ENCODE measurements around the gene RMND5B.

RMND5B gene

DNA sequence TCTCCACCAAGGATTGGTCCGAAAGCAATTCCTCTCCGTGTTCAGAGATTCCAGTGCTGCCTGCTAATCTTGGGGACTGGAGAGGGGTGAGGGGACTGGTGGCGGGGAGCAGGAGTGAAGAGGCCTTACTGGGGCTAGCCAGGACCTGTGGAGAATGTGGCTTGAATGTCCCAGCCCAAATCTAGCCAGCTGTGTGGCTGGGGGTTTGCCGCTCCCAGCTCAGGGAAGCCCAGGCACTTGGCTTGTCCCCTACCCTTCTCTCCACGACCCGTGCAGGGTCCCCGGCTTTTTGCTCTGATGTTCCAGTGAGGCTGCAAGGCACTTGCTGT lies 15.0 kb upstream of the RMND5B start:
- Histone ChIP-seq H3K4me2 (ENCODE audit: low read length) (peak overlapping the region; percentile 96), H3K9me3 (ENCODE audit: control insufficient read depth, insufficient read depth, low read length) (no peaks in the 10 kb centered on the region)
- no peak for TF ChIP-seq EZH2phosphoT487 (IDR thresholded peaks at IDR 0.05; ENCODE audit: borderline replicate concordance, low read length)
- TF ChIP-seq, protein P1, sequence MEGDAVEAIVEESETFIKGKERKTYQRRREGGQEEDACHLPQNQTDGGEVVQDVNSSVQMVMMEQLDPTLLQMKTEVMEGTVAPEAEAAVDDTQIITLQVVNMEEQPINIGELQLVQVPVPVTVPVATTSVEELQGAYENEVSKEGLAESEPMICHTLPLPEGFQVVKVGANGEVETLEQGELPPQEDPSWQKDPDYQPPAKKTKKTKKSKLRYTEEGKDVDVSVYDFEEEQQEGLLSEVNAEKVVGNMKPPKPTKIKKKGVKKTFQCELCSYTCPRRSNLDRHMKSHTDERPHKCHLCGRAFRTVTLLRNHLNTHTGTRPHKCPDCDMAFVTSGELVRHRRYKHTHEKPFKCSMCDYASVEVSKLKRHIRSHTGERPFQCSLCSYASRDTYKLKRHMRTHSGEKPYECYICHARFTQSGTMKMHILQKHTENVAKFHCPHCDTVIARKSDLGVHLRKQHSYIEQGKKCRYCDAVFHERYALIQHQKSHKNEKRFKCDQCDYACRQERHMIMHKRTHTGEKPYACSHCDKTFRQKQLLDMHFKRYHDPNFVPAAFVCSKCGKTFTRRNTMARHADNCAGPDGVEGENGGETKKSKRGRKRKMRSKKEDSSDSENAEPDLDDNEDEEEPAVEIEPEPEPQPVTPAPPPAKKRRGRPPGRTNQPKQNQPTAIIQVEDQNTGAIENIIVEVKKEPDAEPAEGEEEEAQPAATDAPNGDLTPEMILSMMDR (IDR thresholded peaks at IDR 0.05; ENCODE audit: low read depth, low read length, poor library complexity, severe bottlenecking), result no peak

DNA sequence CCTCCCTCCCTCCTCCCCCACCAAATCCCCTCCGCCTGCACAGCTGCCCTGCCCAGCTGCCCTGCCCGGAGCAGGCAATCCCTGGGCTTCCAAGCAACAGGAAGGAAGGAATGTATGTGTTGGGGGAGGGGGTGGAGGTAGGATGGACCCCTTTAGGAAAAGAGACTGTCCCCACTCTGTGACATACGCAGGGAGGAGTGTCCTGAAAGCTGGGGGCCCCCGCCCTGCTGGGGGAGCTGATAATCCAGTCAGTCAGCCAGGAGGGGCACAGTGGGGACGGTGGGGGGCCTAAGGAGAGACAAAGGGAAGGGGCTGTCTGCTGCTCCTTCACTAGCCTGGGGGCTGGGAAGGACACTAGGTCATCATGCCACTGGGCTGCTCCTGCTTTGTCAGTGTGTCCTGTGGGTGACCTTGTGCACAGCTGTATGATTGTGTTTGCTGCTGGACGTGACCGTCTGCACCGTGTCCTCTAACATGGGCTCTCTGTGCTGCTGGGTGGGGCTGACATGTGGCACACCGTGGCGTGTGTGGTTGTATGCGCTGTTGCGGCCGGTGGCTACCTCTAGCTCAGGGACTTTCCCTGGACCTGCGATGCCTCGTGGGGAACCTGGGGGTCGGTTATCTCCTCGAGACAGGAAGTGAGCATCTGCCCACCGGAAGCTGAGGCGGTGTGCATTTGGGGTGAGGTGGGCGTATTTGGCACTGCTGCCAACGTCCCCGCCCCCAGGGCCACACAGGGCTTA lies 14.5 kb upstream of the RMND5B start:
- Histone ChIP-seq H3K79me2 (ENCODE audit: control insufficient read depth, low read length) (peaks cover 74% of the 10 kb centered on the region), H3K27ac (ENCODE audit: low read depth, low read length) (peak overlapping the region; percentile 97), H3K4me2 (ENCODE audit: low read length) (peak overlapping the region; percentile 96), H3F3A (ENCODE audit: control insufficient read depth, insufficient read depth) (peaks cover 56% of the 10 kb centered on the region), H3K9me3 (ENCODE audit: control insufficient read depth, insufficient read depth, low read length) (no peaks in the 10 kb centered on the region), H3K9me2 (replicated peaks; ENCODE audit: control insufficient read depth, low read length) (no peaks in the 10 kb centered on the region), H4K20me1 (ENCODE audit: control insufficient read depth, insufficient read depth, low read depth, low read length) (no peaks in the 10 kb centered on the region), H3K4me3 (ENCODE audit: low read length) (peak overlapping the region; percentile 99), H3K27me3 (ENCODE audit: control insufficient read depth, low read length) (no peaks in the 10 kb centered on the region), H3K36me3 (ENCODE audit: control insufficient read depth, low read length) (peaks cover 64% of the 10 kb centered on the region), H3K4me1 (ENCODE audit: control insufficient read depth, low read length) (peaks cover 75% of the 10 kb centered on the region)
- TF ChIP-seq, protein P1 (IDR thresholded peaks at IDR 0.05; ENCODE audit: low read depth, low read length, poor library complexity, severe bottlenecking), result no peak
- TF ChIP-seq EZH2phosphoT487 (IDR thresholded peaks at IDR 0.05; ENCODE audit: borderline replicate concordance, low read length), result no peak

More for the DNA sequence above, 15.0 kb upstream of the RMND5B start:
- H3K36me3 ChIP-seq (ENCODE audit: control insufficient read depth, low read length), result peaks cover 61% of the 10 kb centered on the region
- no peaks in the 10 kb centered on the region for H3K9me2 ChIP-seq (replicated peaks; ENCODE audit: control insufficient read depth, low read length)
- peaks cover 70% of the 10 kb centered on the region for H3K4me1 ChIP-seq (ENCODE audit: control insufficient read depth, low read length)
- peaks cover 73% of the 10 kb centered on the region for H3K79me2 ChIP-seq (ENCODE audit: control insufficient read depth, low read length)
- H3F3A ChIP-seq (ENCODE audit: control insufficient read depth, insufficient read depth), result peaks cover 54% of the 10 kb centered on the region
- H4K20me1 ChIP-seq (ENCODE audit: control insufficient read depth, insufficient read depth, low read depth, low read length), result no peaks in the 10 kb centered on the region
- H3K27ac ChIP-seq (ENCODE audit: low read depth, low read length), result peak overlapping the region; percentile 97
- no peaks in the 10 kb centered on the region for H3K27me3 ChIP-seq (ENCODE audit: control insufficient read depth, low read length)
- H3K4me3 ChIP-seq (ENCODE audit: low read length), result peak overlapping the region; percentile 99

DNA sequence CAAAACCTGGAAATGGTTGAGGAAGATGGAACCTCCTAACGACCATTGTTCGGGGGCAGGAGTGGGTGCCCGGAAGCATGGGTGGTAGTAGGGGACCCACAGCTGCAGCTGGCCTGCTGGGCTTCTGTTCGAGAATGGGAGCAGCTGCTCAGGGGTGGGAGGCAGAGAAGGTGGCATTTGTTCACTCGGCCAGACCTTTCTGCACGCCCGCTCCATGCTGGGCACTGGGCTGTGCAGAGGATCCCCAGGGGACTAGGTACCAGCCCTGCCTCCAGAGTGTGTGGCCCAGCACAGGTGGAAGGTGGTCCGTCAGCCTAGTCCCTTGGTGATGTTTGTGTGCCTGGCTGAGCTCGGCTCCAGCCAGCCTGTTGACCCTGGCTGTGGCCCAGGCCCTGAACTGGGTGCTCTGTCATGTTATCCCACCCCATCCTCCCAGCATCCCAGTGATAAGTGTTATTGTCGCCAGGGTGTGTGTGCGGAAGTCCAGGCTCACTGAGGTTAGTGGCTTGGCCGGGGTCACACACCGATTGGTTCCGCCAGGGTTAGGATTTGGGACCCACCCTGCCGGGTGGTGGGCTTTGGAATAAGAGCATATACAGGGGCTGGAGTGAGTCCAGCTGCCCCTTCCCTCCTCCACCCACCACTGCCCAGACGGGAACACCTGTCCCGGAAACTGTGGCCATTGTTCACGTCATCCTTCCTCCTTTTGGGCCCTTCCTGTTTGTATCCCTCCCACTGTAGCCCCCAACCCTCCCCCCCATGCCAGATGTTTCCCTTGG lies 12.7 kb upstream of the RMND5B start:
- H3K4me3 ChIP-seq (ENCODE audit: low read length), result peak overlapping the region; percentile 99
- peaks cover 14% of the 10 kb centered on the region for H4K20me1 ChIP-seq (ENCODE audit: control insufficient read depth, insufficient read depth, low read depth, low read length)
- H3K27ac ChIP-seq (ENCODE audit: low read depth, low read length), result peak overlapping the region; percentile 97

More for the DNA sequence above, 12.7 kb upstream of the RMND5B start:
- Histone ChIP-seq H3K9me3 (ENCODE audit: control insufficient read depth, insufficient read depth, low read length) (no peaks in the 10 kb centered on the region), H3K4me1 (ENCODE audit: control insufficient read depth, low read length) (peaks cover 83% of the 10 kb centered on the region), H3K36me3 (ENCODE audit: control insufficient read depth, low read length) (peaks cover 82% of the 10 kb centered on the region), H3F3A (ENCODE audit: control insufficient read depth, insufficient read depth) (peaks cover 46% of the 10 kb centered on the region), H3K9me2 (replicated peaks; ENCODE audit: control insufficient read depth, low read length) (no peaks in the 10 kb centered on the region), H3K79me2 (ENCODE audit: control insufficient read depth, low read length) (peaks cover 92% of the 10 kb centered on the region), H3K27me3 (ENCODE audit: control insufficient read depth, low read length) (no peaks in the 10 kb centered on the region), H3K4me2 (ENCODE audit: low read length) (peak overlapping the region; percentile 96)
- TF ChIP-seq EZH2phosphoT487 (IDR thresholded peaks at IDR 0.05; ENCODE audit: borderline replicate concordance, low read length), result no peak
- TF ChIP-seq, protein P1 (IDR thresholded peaks at IDR 0.05; ENCODE audit: low read depth, low read length, poor library complexity, severe bottlenecking), result no peak

Data from DOHH2 (cell line).